ENCODE measurements around the gene TACC2.

The TACC2 gene

DNA sequence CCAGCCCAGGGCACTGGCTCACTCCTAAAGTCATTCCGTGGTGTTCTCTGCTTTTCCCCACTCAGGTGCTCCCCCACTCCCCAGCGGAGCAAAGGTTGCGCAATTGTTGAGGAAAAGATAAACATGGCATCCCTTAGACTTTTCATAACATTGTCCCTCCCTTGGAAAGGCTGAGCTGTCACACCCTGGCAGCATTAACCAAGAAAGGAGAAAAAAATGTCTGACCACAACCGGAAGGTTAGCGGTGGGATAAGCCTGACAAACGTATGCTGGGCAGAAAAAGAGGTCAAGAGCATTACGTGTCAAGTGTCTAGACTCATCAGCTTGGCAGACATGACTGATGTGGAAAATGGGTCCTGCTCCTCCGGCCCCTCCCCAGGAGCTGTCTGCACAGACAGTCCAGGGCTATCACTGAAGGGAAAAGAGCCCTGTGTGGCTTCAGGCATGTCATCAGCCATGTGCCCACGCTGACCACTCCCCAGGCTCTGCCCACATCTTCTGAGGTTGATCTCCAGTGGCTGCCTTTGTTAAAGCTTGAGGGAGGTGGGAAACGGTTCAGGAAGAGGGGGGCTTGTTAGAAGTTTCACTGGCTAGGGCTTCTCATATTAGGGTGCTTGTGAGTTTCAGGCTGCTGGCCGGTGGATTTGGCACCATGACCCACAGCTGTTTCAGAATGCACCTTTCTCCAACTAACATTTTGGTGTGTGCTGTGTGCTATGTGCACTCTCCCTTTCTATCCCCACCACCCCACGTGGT is 312.3 kb downstream of the TACC2 start:
- DNase-seq = no peak

DNA sequence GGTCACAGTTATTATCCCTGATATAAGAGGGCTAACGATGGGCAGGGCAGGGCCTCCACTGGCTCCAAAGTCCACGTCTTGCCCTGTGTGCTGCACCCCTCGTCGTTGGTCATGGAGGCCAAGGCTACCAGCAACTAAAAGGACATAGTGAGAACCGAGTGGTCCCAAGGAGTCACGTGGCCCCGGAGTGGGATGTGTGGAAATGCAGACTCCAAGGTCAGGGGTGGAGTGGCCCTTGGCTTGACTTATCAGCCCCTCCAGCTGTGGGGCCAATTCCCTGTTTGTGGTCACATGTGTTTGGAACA is 312.8 kb downstream of the TACC2 start:
- DNase-seq = no peak

DNA sequence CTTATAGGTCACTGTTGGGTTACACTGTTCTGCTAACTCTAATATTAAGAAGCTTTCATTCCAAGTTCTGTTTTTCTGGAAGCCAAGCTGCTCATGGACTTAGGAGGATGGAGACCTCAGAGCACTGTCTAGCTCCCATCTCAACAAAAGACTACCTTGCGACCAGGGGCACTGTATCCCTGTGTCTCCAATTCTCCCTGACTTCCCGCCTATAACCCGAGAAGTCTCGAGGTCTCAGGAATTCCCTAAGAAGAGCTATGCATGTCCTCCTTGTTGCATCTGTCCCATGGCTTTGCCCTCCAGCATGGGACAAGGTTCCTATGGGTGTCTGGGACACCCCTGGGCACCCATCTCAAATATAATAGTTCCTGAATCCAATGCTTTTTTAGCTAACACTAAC is 313.4 kb downstream of the TACC2 start:
- no peak for DNase-seq

DNA sequence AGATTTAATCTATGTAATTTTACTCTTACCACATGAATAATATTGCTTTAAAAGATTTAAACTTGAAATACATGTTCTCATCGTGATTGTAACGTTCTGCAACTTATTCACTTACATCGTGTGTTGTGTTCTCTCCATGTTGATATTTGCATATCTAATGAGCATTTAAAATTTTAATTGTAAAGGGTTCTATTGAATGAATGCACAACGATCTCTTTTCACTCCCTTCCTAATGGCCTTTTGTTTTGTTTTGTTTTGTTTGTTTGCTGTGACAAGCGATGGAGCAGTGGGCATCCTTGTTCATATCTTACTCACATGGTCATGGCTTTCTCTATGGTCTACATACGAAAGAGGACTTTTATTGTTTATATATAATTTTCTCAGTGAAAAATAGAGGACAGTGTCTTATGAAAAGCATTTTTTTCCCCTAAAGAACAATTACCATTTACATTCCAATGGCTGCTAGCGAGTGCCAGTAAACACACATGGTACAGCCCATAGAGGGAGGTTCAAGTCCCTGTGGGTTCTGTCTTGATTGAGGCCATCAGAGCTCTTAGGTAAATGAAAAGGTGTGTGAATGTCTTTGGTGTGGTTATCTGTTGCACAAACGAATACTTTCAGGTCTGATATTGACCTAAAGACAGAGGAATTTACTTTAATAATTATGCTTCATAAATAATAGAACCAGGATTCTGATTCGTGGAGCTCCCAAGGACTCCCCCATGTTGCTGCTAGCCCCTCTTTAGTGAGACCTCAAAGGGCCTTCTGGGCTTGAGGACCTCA is 314.5 kb downstream of the TACC2 start:
- DNase-seq = no peak
